Measurements from ENCODE around the gene KIF19.

GRCh38 chr17:74349120-74349519, 23.1 kb downstream of the KIF19 start:
- no peak for TF ChIP-seq CTCF (IDR thresholded peaks at IDR 0.05)
- no peak for TF ChIP-seq POLR2A (IDR thresholded peaks at IDR 0.05)
